GM12873 (cell line): ENCODE data around the gene CYTH4.

ENCODE experiments used
- TF ChIP-seq, protein P1 (sequence below): IDR thresholded peaks from 2 replicates; pipeline ENCODE4 v1.5.1; 2012; ENCODE audit warnings: low read depth, mild to moderate bottlenecking, moderate library complexity, low read length, control low read depth; ENCODE audit not compliant: insufficient read depth; ENCODE audit errors: missing control alignments

Gene CYTH4

GRCh38 chr22:37239336-37240239, 42.7 kb upstream of the CYTH4 start:
- TF ChIP-seq, protein P1, sequence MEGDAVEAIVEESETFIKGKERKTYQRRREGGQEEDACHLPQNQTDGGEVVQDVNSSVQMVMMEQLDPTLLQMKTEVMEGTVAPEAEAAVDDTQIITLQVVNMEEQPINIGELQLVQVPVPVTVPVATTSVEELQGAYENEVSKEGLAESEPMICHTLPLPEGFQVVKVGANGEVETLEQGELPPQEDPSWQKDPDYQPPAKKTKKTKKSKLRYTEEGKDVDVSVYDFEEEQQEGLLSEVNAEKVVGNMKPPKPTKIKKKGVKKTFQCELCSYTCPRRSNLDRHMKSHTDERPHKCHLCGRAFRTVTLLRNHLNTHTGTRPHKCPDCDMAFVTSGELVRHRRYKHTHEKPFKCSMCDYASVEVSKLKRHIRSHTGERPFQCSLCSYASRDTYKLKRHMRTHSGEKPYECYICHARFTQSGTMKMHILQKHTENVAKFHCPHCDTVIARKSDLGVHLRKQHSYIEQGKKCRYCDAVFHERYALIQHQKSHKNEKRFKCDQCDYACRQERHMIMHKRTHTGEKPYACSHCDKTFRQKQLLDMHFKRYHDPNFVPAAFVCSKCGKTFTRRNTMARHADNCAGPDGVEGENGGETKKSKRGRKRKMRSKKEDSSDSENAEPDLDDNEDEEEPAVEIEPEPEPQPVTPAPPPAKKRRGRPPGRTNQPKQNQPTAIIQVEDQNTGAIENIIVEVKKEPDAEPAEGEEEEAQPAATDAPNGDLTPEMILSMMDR, result no peak

DNA sequence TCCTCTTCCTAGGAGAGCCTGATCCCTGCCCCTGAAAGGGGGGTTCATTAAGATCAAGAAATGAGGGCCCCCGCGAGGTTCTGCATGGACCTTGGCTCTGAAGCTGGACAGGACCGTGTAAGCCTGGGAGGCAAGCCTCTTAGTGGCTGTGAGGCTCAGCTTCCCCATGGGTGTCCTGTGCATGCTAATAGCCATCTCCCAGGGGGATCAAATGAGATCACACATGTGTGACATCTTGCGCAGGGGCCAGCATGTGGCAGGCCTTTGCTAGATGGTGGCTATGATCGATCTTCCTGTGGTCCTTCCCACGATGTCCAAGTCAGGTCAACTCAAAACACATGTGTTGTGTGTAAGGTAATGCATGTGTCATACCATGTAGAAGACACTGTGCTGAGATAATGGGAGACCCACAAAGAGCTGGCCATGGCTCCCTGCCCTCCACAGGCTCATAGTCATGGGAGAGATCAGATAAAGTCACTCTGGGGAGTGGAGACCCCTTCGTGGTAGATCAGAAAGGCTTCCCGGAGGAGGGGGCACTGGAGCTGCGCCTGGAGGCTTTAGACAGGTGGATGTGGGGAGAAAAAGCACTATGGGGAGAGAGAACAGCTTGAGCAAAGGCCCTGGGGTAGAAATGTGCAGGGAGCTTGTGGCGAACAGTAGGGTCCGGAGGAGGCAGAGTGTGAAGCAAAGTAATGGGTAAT, 41.9 kb upstream of the CYTH4 start:
- TF ChIP-seq, protein P1, result no peak

- TF ChIP-seq, protein P1, result no peak
Measured at GRCh38 chr22:37240941-37241320, 41.4 kb upstream of the CYTH4 start.

DNA sequence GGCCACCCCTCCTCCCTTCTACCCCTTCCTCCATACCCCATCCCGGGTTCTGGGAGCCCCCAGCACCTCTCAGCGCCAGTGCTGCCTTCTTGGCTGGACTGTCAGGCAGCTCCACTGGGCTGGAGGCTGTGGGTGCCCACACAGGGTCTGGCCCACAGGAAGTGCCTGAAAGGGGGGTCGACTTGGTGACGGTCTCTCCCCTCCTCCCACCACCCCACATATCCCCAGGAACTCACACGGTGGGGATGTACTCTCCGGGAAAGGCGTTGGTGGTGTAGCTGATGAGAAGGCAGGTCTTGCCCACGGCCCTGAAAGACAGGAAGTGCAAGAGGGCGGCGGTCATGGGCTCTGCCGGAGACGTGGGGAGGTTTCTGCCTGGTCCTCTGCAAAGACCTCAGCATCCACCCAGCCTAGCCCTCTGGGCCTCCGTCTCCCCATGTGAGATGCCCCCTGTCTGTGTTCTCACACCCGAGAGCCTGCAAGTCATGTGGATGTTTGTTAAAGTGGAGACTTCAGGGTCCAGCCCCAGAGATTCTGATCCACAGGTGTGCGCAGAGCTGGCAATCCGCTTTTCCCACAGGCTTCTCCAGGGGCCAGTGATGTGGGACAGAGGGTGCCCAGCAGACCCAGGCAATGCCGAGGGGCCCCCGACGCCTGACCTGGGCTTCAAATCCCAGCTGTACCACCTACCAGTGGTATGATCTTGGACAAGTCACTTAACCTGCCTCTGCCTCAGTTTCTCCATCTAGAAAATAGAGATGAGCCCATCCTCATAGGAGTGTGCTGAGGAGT, 40.8 kb upstream of the CYTH4 start:
- TF ChIP-seq, protein P1, result no peak

DNA sequence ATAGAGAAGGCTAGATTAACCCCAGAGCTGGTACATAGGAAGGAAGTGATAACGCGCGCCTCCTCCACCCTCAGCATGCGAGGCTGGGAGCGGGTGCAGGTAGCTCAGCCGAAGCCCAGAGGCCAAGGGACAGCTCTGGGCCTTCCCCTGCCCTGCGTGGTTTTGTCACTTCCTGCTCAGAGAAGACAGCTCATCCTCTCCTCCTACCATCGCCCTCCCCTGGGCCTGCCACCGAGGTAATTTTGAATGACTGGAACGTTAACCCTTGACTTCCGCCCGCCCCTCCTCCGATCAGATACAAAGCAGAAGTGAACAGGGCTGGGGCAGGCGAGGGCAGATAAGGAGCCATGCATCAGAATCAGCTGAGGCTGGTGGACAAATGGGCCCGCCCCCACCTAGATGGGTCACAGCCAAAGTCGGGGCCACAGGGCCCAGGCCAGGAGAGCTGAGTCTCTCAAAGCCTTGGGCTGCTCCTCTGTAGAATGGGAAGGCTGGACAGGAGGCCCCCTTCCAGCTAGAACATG, 39.9 kb upstream of the CYTH4 start:
- TF ChIP-seq, protein P1, result no peak

GRCh38 chr22:37243402-37244113, 38.8 kb upstream of the CYTH4 start:
- TF ChIP-seq, protein P1, result no peak
